ENCODE data around the gene NRIP1.

- no peak for TF ChIP-seq CTCF (IDR thresholded peaks at IDR 0.05)
- no peak for TF ChIP-seq POLR2A (IDR thresholded peaks at IDR 0.05)
- no peak for TF ChIP-seq POLR2AphosphoS5 (IDR thresholded peaks at IDR 0.05)
These were observed 13.4 kb upstream of the NRIP1 start for GRCh38 chr21:15078180-15078579.

Data from prostate gland (tissue), 2 donors.